H1 (cell line): ENCODE measurements around the gene COL11A2. TPM values are rescaled to one million over a fixed set of nuclear protein-coding genes. Genes with fewer than 3 reads are reported as not detected.

Experiments
- CTCF ChIA-PET: fragments of 300-600 bp; sonication (Branson Sonifier 250); formaldehyde crosslinking; loops from one replicate; lab custom pipeline; 2021; ENCODE audit not compliant: partially characterized antibody; lab: Charles Lee
- POLR2A ChIA-PET: fragments of 300-600 bp; sonication (Branson Sonifier 250); formaldehyde crosslinking; loops from one replicate; lab custom pipeline; 2021; ENCODE audit warnings: inconsistent platforms; ENCODE audit not compliant: partially characterized antibody; lab: Charles Lee
- DNase-seq, 2 experiments: peaks; one replicate each; pipeline versions ENCODE4 v3.0.0 to v3.0.0-alpha.2; 2010 to 2022; ENCODE audit warnings: low spot score in 2 of 2, low read depth in 1 of 2, mixed read lengths in 1 of 2
- FAIRE-seq: peaks from 2 replicates; lab custom pipeline; 2011; peaks lifted over from hg19 to GRCh38; lab: Jason Lieb, UNC
- H2AFZ ChIP-seq: 2 replicates; pipeline ENCODE4 v1.8.1; 2012; ENCODE audit warnings: low read length, inconsistent platforms
- H2AK5ac ChIP-seq: 2 replicates; pipeline ENCODE4 v1.6.1; 2013; ENCODE audit warnings: low read depth, low read length
- H2BK120ac ChIP-seq: replicated peaks from 2 replicates; pipeline ENCODE3; 2013; ENCODE audit warnings: low read depth, low read length, inconsistent platforms
- H2BK12ac ChIP-seq: 2 replicates; pipeline ENCODE4 v1.6.1; 2013; ENCODE audit warnings: low read depth, low read length
- H2BK15ac ChIP-seq: 2 replicates; pipeline ENCODE4 v1.6.1; 2013; ENCODE audit warnings: low read length
- H2BK20ac ChIP-seq: 2 replicates; pipeline ENCODE4 v1.6.1; 2013; ENCODE audit warnings: low read length
- H2BK5ac ChIP-seq: 2 replicates; pipeline ENCODE4 v1.6.1; 2013; ENCODE audit warnings: low read depth, low read length
- H3K14ac ChIP-seq: 2 replicates; pipeline ENCODE4 v1.6.1; 2013; ENCODE audit warnings: inconsistent platforms; ENCODE audit not compliant: insufficient read length
- H3K18ac ChIP-seq: 2 replicates; pipeline ENCODE4 v1.6.1; 2013; ENCODE audit warnings: low read length; ENCODE audit errors: extremely low read depth
- H3K23ac ChIP-seq: 2 replicates; pipeline ENCODE4 v1.6.1; 2013; ENCODE audit warnings: inconsistent platforms; ENCODE audit not compliant: insufficient read length
- H3K23me2 ChIP-seq: 2 replicates; pipeline ENCODE4 v1.6.1; 2013; ENCODE audit warnings: low read depth, low read length
- H3K27ac ChIP-seq: 2 replicates; pipeline ENCODE4 v1.6.1; 2011; ENCODE audit warnings: low read depth, low read length, inconsistent platforms
- H3K27me3 ChIP-seq, 4 experiments: replicated peaks in 1 of 4; 1 replicate in 1 of 4; 2 replicates in 3 of 4; pipeline versions ENCODE4 v1.6.1 to v1.8.1; 2011 to 2013; ENCODE audit warnings: low read length in 3 of 4, mild to moderate bottlenecking in 3 of 4, inconsistent platforms in 2 of 4, mixed read lengths in 2 of 4, moderate library complexity in 1 of 4; ENCODE audit not compliant: control insufficient read depth in 3 of 4, insufficient read depth in 3 of 4; ENCODE audit errors: extremely low read depth in 1 of 4
- H3K36me3 ChIP-seq, 4 experiments: 2 replicates each; pipeline versions ENCODE4 v1.6.1 to v1.8.1; 2011 to 2013; ENCODE audit warnings: mild to moderate bottlenecking in 4 of 4, low read length in 3 of 4, moderate library complexity in 2 of 4, control low read depth in 1 of 4, inconsistent platforms in 1 of 4; ENCODE audit not compliant: insufficient read depth in 4 of 4, control insufficient read depth in 2 of 4
- H3K4ac ChIP-seq: replicated peaks from 2 replicates; pipeline ENCODE3; 2013; ENCODE audit warnings: low read length, low read depth, mixed read lengths, inconsistent platforms; ENCODE audit not compliant: insufficient read length
- H3K4me1 ChIP-seq, 4 experiments: replicated peaks in 1 of 4; 1 replicate in 1 of 4; 2 replicates in 3 of 4; pipeline versions ENCODE4 v1.6.1 to v1.8.1; 2011 to 2013; ENCODE audit warnings: low read length in 3 of 4, inconsistent platforms in 2 of 4, mixed read lengths in 1 of 4; ENCODE audit not compliant: insufficient read depth in 4 of 4, control insufficient read depth in 3 of 4
- H3K4me2 ChIP-seq, 2 experiments: 2 replicates each; pipeline versions ENCODE4 v1.6.1 to v1.8.1; 2011 to 2013; ENCODE audit warnings: low read depth in 2 of 2, low read length in 2 of 2, control low read depth in 1 of 2, inconsistent platforms in 1 of 2, mild to moderate bottlenecking in 1 of 2; ENCODE audit not compliant: insufficient read depth in 1 of 2
- H3K4me3 ChIP-seq, 4 experiments: fragments of 200-600, 300-600 bp in 1 of 4; sonication (generic), shearing (Covaris generic), sonication (Bioruptor Twin) in 1 of 4; 2 replicates each; pipeline versions ENCODE4 v1.5.1 to v1.8.1; 2011 to 2016; ENCODE audit warnings: low read length in 4 of 4, low read depth in 3 of 4, control low read depth in 2 of 4, inconsistent platforms in 2 of 4, mild to moderate bottlenecking in 2 of 4, mixed read lengths in 1 of 4, moderate library complexity in 1 of 4; ENCODE audit not compliant: insufficient read depth in 2 of 4; ENCODE audit errors: extremely low read depth in 1 of 4
- H3K56ac ChIP-seq: replicated peaks from 2 replicates; pipeline ENCODE3; 2013; ENCODE audit warnings: low read depth, mild to moderate bottlenecking, mixed read lengths, low read length, inconsistent platforms; ENCODE audit not compliant: insufficient read length
- H3K79me1 ChIP-seq: 2 replicates; pipeline ENCODE4 v1.6.1; 2013; ENCODE audit warnings: low read depth, low read length, control low read depth
- H3K79me2 ChIP-seq, 2 experiments: 2 replicates each; pipeline versions ENCODE4 v1.6.1 to v1.8.1; 2012 to 2013; ENCODE audit warnings: low read length in 2 of 2, mild to moderate bottlenecking in 2 of 2, inconsistent platforms in 1 of 2; ENCODE audit not compliant: insufficient read depth in 2 of 2, control insufficient read depth in 1 of 2
- H3K9ac ChIP-seq, 4 experiments: replicated peaks in 1 of 4; 1 replicate in 1 of 4; 2 replicates in 3 of 4; pipeline versions ENCODE4 v1.6.1 to v1.8.1; 2011 to 2013; ENCODE audit warnings: low read depth in 3 of 4, low read length in 3 of 4, control low read depth in 2 of 4, mild to moderate bottlenecking in 2 of 4, moderate library complexity in 2 of 4, inconsistent platforms in 1 of 4; ENCODE audit errors: extremely low read depth in 1 of 4
- H3K9me3 ChIP-seq, 2 experiments: 2 replicates each; pipeline versions ENCODE4 v1.6.1 to v1.8.1; 2012 to 2013; ENCODE audit warnings: mild to moderate bottlenecking in 2 of 2, moderate library complexity in 2 of 2, control low read depth in 1 of 2, inconsistent platforms in 1 of 2, low read depth in 1 of 2, low read length in 1 of 2, mixed read lengths in 1 of 2; ENCODE audit not compliant: insufficient read depth in 2 of 2
- H4K20me1 ChIP-seq, 2 experiments: replicated peaks in 1 of 2; 2 replicates each; pipeline versions ENCODE3 to v1.8.1; 2011 to 2013; ENCODE audit warnings: inconsistent platforms in 2 of 2, low read length in 2 of 2, mild to moderate bottlenecking in 1 of 2; ENCODE audit not compliant: insufficient read depth in 2 of 2, control insufficient read depth in 1 of 2
- H4K5ac ChIP-seq: 2 replicates; pipeline ENCODE4 v1.6.1; 2013; ENCODE audit warnings: low read length, low read depth, mixed read lengths, inconsistent platforms; ENCODE audit not compliant: insufficient read length
- H4K8ac ChIP-seq: 2 replicates; pipeline ENCODE4 v1.8.0; 2013; ENCODE audit warnings: mild to moderate bottlenecking, moderate library complexity, low read length, inconsistent platforms; ENCODE audit not compliant: insufficient read depth; ENCODE audit errors: extremely low read depth
- H4K91ac ChIP-seq: replicated peaks from 2 replicates; pipeline ENCODE3; 2013; ENCODE audit warnings: low read length, mixed read lengths, inconsistent platforms; ENCODE audit not compliant: insufficient read length
- BCL11A ChIP-seq, 2 experiments: IDR thresholded peaks; one replicate each; pipeline ENCODE4 v1.6.1; 2011; ENCODE audit warnings: low read depth in 2 of 2, low read length in 2 of 2, mild to moderate bottlenecking in 2 of 2
- EP300 ChIP-seq, 2 experiments: IDR thresholded peaks; 1 replicate in 1 of 2; 2 replicates in 1 of 2; pipeline ENCODE4 v1.6.1; 2011 to 2012; ENCODE audit warnings: low read depth in 2 of 2, low read length in 2 of 2, mild to moderate bottlenecking in 2 of 2, borderline replicate concordance in 1 of 2, inconsistent platforms in 1 of 2, moderate library complexity in 1 of 2
- RFX5 ChIP-seq: IDR thresholded peaks from 2 replicates; pipeline ENCODE4 v1.6.1; 2011; ENCODE audit warnings: low read depth, low read length, improper control_type of control experiment, borderline replicate concordance
- SIN3A ChIP-seq, 2 experiments: IDR thresholded peaks in 1 of 2; conservative IDR thresholded peaks in 1 of 2; 2 replicates each; pipeline ENCODE4 v1.6.1; 2011 to 2012; ENCODE audit warnings: low read length in 2 of 2, improper control_type of control experiment in 1 of 2, low read depth in 1 of 2, mild to moderate bottlenecking in 1 of 2
- SRF ChIP-seq: IDR thresholded peaks from 2 replicates; pipeline ENCODE4 v1.6.1; 2011; ENCODE audit warnings: mild to moderate bottlenecking, low read depth, low read length, moderate library complexity
- WGBS, 2 experiments: shearing (Covaris generic) in 1 of 2; methylation state at CpG; one replicate each; pipeline versions ENCODE4 v1.1.6 to v1.1.7; 2013 to 2015; ENCODE audit warnings: low lambda C conversion rate in 2 of 2, mixed read lengths in 2 of 2, inconsistent platforms in 1 of 2, low coverage in 1 of 2, missing lambda C conversion rate in 1 of 2; ENCODE audit not compliant: insufficient replicate concordance in 2 of 2, insufficient coverage in 1 of 2, insufficient read length in 1 of 2; ENCODE audit errors: extremely low coverage in 1 of 2, missing lambda C conversion rate in 1 of 2; 5-methylcytosine and 5-hydroxymethylcytosine counted together
- polyA plus RNA-seq, 7 experiments: library from polyadenylated mRNA; depleted of rRNA in 3 of 7; stranded (reverse) in 5 of 7; unstranded in 2 of 7; fragments of >200 nt in 5 of 7; fragments of 200-250 nt in 2 of 7; gene quantifications; 1 replicate in 5 of 7; 2 replicates in 1 of 7; 4 replicates in 1 of 7; pipeline versions ENCODE4 v1.2.1 to v1.2.3, GENCODE V29; 2011 to 2013; ENCODE audit warnings: missing spikeins in 2 of 7, mixed read lengths in 2 of 7
- total RNA-seq: library from RNA; stranded (reverse); fragmentation: NEBNext Ultra II Directional; extraction: Animal tissue kit (Norgen Biotek cat#: 25700); gene quantifications from 2 replicates; pipeline ENCODE4 v1.2.1, GENCODE V29; 2021

COL11A2 gene
- total and polyA plus RNA-seq, 2 of the 8 experiments (the other 6 are each of a cell fraction or from before 2014, with no cell fraction given): 2.8 to 3.8 TPM

DNA sequence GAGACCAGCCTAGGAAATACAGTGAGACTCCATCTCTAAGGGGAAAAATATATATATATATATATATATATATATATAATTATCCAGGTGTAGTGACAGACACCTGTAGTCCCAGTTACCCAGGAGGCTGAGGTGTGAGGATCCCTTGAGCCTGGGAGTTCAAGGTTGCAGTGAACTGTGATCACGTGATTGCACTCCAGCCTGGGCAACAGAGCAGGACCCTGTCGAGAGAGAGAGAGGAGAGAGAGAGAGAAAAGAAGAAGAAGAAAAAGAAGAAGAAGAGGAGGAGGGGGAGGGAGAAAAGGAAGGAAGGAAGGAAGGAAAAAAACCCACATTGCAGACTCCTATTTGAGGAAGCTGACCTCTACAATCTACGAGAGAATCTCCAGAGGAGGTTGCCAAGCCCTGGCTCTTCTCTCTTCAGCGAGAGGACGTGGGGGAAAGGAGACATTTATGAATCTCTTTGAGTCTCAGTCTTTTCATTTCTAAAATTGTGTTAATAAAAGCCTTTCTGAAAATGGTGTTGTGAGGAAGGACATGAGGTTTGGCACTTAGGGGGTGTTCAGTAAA, 49.7 kb downstream of the COL11A2 start:
- Histone ChIP-seq H2BK15ac (no peak overlapping the region), H2BK120ac (no peak overlapping the region), H2AK5ac (no peak overlapping the region), H3K56ac (no peak overlapping the region), H2AFZ (no peak overlapping the region), H2BK20ac (no peak overlapping the region), H4K91ac (no peak overlapping the region), H3K23me2 (no peaks in the 10 kb centered on the region; the same call in 1 of the 2 replicates), H3K9ac (no peak overlapping the region), H3K14ac (no peak overlapping the region), H3K79me2 (no peaks in the 10 kb centered on the region), H3K18ac (no peak overlapping the region), H4K5ac (no peak overlapping the region), H2BK12ac (no peak overlapping the region), H2BK5ac (no peak overlapping the region), H3K4me2 (no peak overlapping the region), H3K36me3 (no peaks in the 10 kb centered on the region), H4K20me1 (no peaks in the 10 kb centered on the region), H3K27ac (no peak overlapping the region), H3K79me1 (no peaks in the 10 kb centered on the region), H3K4me3 (no peak overlapping the region), H3K9me3 (peaks cover 4% of the 10 kb centered on the region in 2 experiments; a peak in 2 of 4 replicates), H3K23ac (no peak overlapping the region), H3K27me3 (no peaks in the 10 kb centered on the region), H3K4me1 (peaks cover 0 to 2% (median 0%) of the 10 kb centered on the region in 4 experiments; a peak in 1 of 7 replicates), H4K8ac (no peak overlapping the region), H3K4ac (no peak overlapping the region)
- ChIA-PET POLR2A (interaction anchor here (1.0 to 1.9 kb wide), 11 partner anchors 8 to 171 kb away, joined by 3 to 11 read pairs (median 4); no protein-coding TSS in a partner anchor), CTCF (interaction anchor here (1.0 to 2.2 kb wide), 6 partner anchors 18 to 130 kb away, joined by 4 to 7 read pairs (median 6); no protein-coding TSS in a partner anchor)
- WGBS, 2 experiments: 75% methylated on average over 5 of the region's 5 CpGs; no CpG with 5 or more reads in 1 of the 2 experiments
- FAIRE-seq: no peak
- TF ChIP-seq BCL11A (IDR thresholded peaks at IDR 0.05; ENCODE audit: low read depth in 2 of 2, low read length in 2 of 2) (no peak), EP300 (IDR thresholded peaks at IDR 0.05; ENCODE audit: borderline replicate concordance in 1 of 2, low read depth in 2 of 2, low read length in 2 of 2) (no peak), SRF (no peak), SIN3A (conservative IDR thresholded peaks at IDR 0.05 in 1 of 2, IDR thresholded peaks at IDR 0.05 in 1 of 2; ENCODE audit: low read depth in 1 of 2, low read length in 2 of 2) (no peak), RFX5 (no peak)
- no peak for DNase-seq
